ENCODE measurements around the gene ZNF580. TPM values are rescaled to one million over a fixed set of nuclear protein-coding genes. Genes with fewer than 3 reads are reported as not detected.

The ZNF580 gene
- total RNA-seq, 1 donor from 2014 or later: 2.0 TPM

DNA sequence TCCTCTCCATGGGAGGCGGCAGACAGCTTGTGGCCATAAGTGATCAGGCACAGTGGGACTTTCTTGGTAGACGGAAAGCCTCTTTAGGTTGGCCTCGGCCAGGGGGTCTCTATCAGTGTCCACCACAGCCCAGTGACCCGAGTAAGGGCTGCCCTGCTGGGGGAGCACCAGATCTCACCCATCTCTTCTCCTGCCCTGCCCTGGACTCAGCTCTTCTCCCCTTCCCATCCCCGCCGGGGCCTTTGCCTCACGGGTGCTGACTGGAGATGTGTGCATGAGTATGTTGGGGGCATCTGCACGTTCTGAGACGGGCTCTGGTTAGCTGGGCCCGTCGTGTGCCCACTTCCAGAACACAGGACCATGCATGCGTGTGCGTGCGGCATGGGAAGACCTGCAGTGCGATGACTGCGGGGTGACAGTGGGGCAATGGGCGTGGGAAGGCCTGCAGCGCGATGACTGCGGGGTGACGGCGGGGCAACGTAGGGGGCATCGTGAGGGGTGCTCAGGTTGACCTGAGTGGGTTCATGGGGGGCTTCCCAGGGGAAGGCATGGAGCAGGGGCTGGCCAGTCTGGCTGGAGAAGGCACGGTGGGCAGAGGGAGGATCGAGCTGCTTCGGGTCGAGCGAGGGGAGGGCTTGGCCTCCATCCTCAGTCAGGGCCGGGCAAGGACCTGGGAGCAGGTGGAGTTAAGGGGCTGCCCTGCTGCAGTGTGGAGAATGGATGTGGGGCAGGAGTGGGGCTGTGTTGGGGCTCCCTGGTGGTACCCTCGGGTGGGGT, 50.2 kb downstream of the ZNF580 start:
- no peak for DNase-seq (ENCODE audit: low read depth in 2 of 2)

DNA sequence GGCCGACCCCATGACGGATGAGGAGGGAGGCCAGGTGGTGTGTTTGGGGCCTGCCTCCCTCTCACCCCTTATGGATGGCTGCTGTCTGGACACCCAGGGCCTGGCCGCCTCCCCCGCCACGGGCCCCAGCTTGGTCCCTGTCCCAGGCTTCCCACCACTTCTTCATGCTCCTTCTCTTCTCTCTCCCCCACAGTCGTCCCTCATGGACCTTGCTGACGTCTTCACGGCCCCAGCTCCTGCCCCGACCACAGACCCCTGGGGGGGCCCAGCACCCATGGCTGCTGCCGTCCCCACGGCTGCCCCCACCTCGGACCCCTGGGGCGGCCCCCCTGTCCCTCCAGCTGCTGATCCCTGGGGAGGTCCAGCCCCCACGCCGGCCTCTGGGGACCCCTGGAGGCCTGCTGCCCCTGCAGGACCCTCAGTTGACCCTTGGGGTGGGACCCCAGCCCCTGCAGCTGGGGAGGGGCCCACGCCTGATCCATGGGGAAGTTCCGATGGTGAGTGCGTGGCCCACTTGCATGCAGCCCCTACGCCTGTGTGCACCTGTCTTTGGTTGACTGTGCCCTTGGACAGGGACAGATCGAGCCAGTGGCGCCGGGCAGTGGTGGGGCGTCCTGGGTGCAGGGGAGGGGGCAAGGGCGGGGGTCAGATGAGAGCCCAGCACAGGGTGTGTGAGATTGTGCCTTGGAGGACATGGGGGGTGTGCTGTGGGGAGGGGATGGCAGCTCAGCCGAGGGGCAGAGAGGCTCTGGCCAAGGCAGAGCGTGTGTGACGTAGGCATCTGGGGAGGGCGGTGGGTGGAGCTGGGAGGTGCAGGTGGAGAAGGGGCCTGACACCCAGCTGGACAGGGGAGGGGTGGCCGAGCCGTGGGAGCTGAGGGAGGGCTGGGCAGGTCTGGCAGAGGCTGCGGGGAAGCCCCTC, 51.0 kb downstream of the ZNF580 start:
- DNase-seq (ENCODE audit: low read depth in 2 of 2): no peak

DNA sequence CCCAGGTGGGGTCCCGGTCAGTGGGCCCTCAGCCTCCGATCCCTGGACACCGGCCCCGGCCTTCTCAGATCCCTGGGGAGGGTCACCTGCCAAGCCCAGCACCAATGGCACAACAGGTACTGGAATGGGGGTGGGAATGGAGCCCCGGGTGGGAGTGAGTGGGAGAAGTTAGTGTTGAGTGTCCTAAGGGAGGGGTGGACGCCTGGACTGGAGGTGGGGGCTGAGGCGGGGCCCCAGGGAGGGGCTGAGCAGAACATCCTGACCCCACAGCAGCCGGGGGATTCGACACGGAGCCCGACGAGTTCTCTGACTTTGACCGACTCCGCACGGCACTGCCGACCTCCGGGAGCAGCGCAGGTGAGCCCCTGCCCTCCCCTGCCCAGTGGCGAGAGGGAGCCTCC, 51.9 kb downstream of the ZNF580 start:
- no peak for DNase-seq (ENCODE audit: low read depth in 2 of 2)

Other genes with a start within 250 kb of the ZNF580 start
- 44.4 and 76.5 TPM in 2 replicates for gene UBE2S, start 233.2 kb upstream of the ZNF580 start, total RNA-seq
- gene SHISA7, start 197.7 kb upstream of the ZNF580 start, total RNA-seq: not detected in 2 replicates
- 60.7 and 61.9 TPM in 2 replicates for gene ISOC2, start 179.4 kb upstream of the ZNF580 start, total RNA-seq
- not detected in 2 replicates for gene C19orf85, start 176.3 kb upstream of the ZNF580 start, total RNA-seq
- 0.65 and 0.79 TPM in 2 replicates for gene ZNF628, start 164.4 kb upstream of the ZNF580 start, total RNA-seq
- 5.2 and 7.2 TPM in 2 replicates for gene NAT14, start 155.8 kb upstream of the ZNF580 start, total RNA-seq
- gene SSC5D, start 152.6 kb upstream of the ZNF580 start, total RNA-seq: 0.22 TPM in 1 of 2 replicates, not detected in the other
- gene SBK2, start 103.9 kb upstream of the ZNF580 start, total RNA-seq: not detected in 2 replicates
- gene SBK3, start 95.5 kb upstream of the ZNF580 start, total RNA-seq: 0.20 and 0.22 TPM in 2 replicates
- 2.4 and 2.6 TPM in 2 replicates for gene ZNF579, start 60.2 kb upstream of the ZNF580 start, total RNA-seq
- 1.5 and 3.2 TPM in 2 replicates for gene FIZ1, start 41.5 kb upstream of the ZNF580 start, total RNA-seq
- gene ZNF524, start 40.7 kb upstream of the ZNF580 start, total RNA-seq: 7.0 and 11.5 TPM in 2 replicates
- 0.44 and 0.79 TPM in 2 replicates for gene ZNF865, start 35.4 kb upstream of the ZNF580 start, total RNA-seq
- gene ZNF784, start 16.4 kb upstream of the ZNF580 start, total RNA-seq: 2.8 and 4.8 TPM in 2 replicates
- 18.3 and 20.9 TPM in 2 replicates for gene ZNF581, start 2.6 kb downstream of the ZNF580 start, total RNA-seq
- gene CCDC106, start 7.2 kb downstream of the ZNF580 start, total RNA-seq: 5.9 and 10.7 TPM in 2 replicates
- 61.9 and 62.9 TPM in 2 replicates for gene U2AF2, start 14.0 kb downstream of the ZNF580 start, total RNA-seq
- gene EPN1, start 34.2 kb downstream of the ZNF580 start, total RNA-seq: 20.7 and 27.0 TPM in 2 replicates
- gene NLRP9, start 97.4 kb downstream of the ZNF580 start, total RNA-seq: not detected in 2 replicates
- gene RFPL4A, start 118.1 kb downstream of the ZNF580 start, total RNA-seq: 1.1 and 1.2 TPM in 2 replicates
- 0.22 and 0.40 TPM in 2 replicates for gene RFPL4AL1, start 128.1 kb downstream of the ZNF580 start, total RNA-seq
- under 0.01 TPM in 2 replicates for gene NLRP11, start 191.0 kb downstream of the ZNF580 start, total RNA-seq
- gene NLRP4, start 195.5 kb downstream of the ZNF580 start, total RNA-seq: not detected in 2 replicates

All from lung microvascular endothelial cell (primary cell).